CD4-positive, alpha-beta T cell treated with Interleukin-2 at 100 ng/mL for 4 hours (primary cell): Measurements from ENCODE around the gene TRIM28.
"Not testable (repeated sequence)": the region's sequence is repeated elsewhere in the genome, so short reads cannot be mapped to it uniquely, and the experiment has no call there.

ENCODE experiments used
- DNase-seq: peaks from one replicate; pipeline ENCODE4 v3.0.0-alpha.2; 2020; ENCODE audit warnings: low spot score

Gene TRIM28

GRCh38 chr19:58519355-58520256 lies 24.3 kb upstream of the TRIM28 start, which contains the start of gene ZBTB45:
ZBTB45 (minus strand) TSS chr19:58519810; CDS start chr19:58517673, 2,137 bp downstream.
- peak; percentile 94 for DNase-seq

GRCh38 chr19:58520257-58520599 lies 23.6 kb upstream of the TRIM28 start:
- no peak for DNase-seq

DNA sequence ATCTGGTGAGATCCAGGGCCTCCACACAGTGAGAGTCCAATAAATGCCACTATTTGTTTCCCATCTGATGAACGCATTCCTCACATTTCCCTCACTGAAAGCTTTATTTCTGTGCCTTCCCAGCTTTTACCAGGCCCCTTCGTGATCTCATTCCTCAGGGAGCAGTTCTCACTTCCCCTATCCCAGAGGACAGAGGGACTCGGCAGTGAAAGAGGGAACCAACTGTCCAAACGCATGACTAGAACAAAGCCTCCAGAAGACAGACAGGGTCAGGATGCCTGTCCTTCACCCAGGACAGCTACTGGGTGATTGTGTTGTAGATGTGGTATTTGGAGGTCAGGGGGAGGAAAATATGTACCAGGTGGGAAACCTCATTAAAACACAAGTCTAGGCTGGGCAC lies 22.2 kb upstream of the TRIM28 start:
- DNase-seq: no peak

DNA sequence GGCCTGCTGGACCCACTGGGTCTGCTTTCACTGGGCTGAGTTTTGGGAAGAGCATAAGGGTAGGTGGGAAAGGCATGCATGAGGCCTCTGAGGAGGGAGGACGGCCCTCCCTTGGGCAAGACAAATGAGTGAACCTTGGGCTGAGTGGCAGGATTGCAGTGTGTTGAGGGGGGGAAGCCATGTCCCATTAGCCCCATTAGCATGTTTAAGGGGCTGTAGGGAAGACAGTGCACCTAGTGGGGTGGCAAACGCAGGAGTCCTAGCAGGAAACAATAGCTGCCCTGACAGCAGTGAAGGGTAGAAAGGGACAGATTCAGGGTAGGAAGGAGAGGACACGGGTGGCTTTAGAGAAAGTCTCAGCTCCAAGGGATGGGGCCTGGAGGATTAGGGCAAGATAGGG lies 21.2 kb upstream of the TRIM28 start:
- no peak for DNase-seq

DNA sequence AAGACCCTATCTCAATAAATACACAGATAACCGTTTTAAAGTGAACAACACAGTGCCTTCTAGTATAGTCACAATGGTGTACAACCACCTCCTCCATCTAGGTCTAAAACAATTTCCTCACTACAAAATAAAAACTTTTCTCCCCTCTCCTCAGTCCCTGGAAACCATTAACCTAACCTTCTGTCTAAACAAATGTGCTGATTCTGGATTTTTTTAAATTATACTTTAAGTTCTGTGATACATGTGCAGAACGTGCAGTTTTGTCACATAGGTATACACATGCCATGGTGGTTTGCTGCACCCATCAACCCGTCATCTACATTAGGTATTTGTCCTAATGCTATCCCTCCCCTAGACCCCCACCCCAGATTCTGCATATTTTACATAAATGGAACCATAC lies 14.5 kb upstream of the TRIM28 start:
- no peak for DNase-seq

- DNase-seq: no peak
These were observed 12.6 kb upstream of the TRIM28 start for GRCh38 chr19:58531034-58531840.

GRCh38 chr19:58535857-58536256 lies 8.0 kb upstream of the TRIM28 start:
- DNase-seq: no peak

DNA sequence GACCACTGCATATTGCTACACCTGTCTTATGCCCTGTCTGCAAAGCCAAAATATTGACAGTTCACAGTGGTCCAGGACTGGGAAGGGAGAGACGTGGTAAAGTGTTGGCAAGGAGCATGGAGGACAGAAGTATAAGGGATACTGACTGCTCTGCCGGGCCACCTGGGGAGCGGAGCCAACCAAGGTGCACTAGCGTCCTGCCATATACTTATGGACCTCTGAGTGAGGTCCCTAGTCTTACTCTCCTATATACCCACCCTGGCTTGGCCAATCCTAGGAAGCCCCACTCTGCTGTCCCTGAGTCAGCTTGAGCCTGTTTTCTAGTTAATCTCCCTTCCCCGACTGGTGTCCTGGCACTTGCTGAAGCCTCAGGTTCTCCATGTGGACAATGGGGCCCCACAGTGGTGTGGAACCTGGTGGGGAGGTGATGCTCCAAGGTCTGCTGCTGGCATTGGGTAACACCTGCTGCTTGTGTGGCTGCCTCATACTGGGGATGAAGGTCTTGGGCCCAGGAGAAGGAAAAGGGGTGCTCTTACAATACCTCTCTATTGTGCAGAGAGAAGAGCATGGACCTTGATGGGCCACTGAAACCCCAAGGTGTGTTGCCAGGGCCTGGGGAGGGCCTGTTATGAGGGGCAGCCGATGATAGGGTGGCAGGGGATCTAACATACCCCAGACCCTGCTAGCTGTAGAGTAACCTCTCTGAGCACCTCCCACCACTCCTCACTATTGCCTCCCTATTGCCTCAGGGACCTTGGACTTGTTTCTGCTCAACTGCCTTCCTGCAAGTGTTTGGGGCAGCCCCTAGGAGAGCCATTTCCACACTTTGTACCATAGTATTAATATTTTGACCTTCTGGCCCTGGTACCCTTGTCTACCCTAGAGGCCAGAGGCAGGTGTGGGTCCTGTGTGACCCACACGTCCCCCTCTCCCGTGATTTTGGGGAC lies 6.7 kb upstream of the TRIM28 start:
- no peak for DNase-seq

GRCh38 chr19:58538257-58539168 lies 5.4 kb upstream of the TRIM28 start:
- DNase-seq: peak; percentile 31

DNA sequence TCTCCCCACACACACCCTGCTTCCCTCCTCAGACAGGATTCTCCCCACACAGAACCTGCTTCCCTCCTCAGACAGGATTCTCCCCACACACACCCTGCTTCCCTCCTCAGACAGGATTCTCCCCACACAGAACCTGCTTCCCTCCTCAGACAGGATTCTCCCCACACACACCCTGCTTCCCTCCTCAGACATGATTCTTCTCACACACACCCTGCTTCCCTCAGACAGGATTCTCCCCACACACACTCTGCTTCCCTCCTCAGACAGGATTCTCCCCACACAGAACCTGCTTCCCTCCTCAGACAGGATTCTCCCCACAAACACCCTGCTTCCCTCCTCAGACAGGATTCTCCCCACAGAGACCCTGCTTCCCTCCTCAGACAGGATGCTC lies 4.7 kb upstream of the TRIM28 start:
- DNase-seq: not testable (repeated sequence)

DNA sequence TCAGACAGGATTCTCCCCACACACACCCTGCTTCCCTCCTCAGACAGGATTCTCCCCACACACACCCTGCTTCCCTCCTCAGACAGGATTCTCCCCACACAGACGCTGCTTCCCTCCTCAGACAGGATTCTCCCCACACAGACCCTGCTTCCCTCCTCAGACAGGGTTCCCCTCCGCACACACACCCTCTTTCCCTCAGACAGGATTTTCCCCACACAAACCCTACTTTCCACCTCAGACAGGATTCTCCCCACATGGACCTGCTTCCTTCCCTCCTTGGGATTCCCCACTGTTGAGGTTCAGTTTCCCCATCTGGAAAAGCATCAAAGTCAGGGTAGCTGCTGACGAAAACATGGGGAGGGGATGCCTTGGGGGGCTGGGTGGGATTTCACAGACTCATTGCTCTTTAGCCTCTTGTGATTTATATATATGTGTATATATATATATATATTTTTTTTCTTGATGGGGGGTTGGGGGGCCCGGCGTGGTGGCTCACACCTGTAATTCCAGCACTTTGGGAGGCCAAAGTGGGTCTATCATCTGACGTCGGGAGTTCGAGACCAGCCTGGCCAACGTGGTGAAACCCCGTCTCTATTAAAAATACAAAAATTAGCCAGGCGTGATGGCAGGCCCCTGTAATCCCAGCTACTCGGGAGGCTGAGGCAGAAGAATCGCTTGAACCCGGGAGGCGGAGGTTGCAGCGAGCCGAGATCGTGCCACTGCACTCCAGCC lies 1.1 kb upstream of the TRIM28 start:
- not testable (repeated sequence) for DNase-seq

GRCh38 chr19:58544591-58545285 lies 874 bp downstream of the TRIM28 start:
- peak; percentile 82 for DNase-seq

- no peak for DNase-seq
These were observed 1.6 kb downstream of the TRIM28 start for GRCh38 chr19:58545286-58546018.

DNA sequence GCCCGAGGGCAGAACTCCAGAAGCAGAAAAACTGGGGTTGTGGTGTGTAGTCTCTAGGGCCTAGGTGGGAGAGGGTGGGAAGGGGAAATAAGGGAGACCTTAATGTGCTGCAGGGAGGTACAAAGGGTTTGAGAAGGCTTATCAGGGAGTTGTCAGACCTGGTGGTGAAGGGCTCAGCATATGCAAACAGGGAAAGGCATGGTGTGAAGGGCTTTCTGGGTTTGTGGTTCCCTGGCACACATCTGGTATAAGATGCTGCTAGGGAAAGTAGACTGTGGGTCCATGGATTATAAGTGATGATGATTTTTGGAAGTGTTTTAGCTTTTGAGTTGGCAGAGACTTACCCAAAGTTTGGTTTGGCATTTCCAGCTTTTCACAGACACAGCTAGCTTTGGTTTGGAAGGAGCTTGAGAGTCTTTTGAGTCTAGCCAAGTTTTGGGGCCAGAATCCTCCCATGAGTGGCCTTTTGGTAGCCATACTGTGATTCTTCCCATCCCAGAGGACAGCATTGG lies 2.2 kb downstream of the TRIM28 start:
- no peak for DNase-seq

GRCh38 chr19:58547323-58548312 lies 3.8 kb downstream of the TRIM28 start:
- no peak for DNase-seq

DNA sequence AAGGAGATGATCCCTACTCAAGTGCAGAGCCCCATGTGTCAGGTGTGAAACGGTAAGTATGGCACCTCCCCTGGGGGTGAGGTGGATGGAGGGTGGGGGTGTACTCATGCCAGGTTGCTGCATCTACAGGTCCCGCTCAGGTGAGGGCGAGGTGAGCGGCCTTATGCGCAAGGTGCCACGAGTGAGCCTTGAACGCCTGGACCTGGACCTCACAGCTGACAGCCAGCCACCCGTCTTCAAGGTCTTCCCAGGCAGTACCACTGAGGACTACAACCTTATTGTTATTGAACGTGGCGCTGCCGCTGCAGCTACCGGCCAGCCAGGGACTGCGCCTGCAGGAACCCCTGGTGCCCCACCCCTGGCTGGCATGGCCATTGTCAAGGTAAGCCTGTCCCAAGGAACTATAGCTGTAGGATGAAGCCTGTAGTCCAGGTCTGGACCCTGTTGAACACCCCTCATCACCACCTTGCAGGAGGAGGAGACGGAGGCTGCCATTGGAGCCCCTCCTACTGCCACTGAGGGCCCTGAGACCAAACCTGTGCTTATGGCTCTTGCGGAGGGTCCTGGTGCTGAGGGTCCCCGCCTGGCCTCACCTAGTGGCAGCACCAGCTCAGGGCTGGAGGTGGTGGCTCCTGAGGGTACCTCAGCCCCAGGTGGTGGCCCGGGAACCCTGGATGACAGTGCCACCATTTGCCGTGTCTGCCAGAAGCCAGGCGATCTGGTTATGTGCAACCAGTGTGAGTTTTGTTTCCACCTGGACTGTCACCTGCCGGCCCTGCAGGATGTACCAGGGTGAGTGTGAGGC lies 5.2 kb downstream of the TRIM28 start:
- no peak for DNase-seq
